ENCODE data around the gene TRMT1.
A peak's percentile ranks its signal among the peaks of the same experiment; 100 is the strongest.

The TRMT1 gene

DNA sequence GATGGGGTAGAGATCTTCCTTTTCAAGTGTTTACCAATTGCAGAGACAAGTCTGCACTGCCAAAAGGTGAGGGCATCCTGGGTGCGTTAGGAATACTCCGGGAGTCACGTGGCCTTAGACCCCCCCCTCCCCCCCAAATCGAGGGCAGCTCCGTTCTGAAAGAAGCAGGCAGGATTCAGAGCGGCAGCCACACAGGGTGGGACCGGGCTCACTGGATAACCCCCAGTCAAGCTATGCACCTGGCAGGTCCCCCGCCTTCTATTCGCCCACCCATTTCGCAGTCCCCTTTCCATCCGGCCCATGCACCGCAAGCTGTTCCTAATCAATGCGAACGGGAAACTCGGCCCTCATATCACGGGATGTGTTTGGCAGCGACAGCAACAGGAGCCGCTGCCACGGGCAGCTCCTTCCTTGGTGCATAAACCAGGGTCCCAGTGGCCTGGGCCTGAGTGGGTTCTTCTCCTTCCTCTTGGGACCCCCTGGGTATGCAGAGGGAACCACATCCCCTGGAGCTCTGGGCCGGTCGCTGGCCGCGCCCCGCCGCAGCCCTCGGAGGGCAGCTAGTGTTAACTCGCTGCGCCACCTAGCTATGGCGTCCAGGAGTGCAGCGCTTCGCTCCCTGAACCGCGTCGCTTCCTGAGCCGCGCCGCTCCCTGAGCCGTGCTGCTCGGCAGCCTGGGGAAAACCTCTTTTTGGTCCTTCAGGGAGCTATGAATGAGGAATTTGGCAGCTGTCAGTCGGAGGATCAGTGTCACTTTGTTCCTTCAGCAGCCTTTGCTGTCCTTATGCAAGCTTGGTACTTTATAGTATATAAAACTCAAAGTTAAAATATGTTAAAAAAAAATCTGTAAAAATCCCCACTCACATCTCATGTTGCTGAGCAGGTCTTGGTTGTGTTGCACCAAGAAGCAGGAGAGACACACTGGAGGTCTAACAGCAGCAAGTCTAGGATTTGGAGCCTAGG is 55.3 kb downstream of the TRMT1 start:
- peak; percentile 59 for DNase-seq (ENCODE audit: low read depth, low spot score)
- H3K4me3 ChIP-seq (ENCODE audit: low read length) = peak overlapping the region; percentile 61

DNA sequence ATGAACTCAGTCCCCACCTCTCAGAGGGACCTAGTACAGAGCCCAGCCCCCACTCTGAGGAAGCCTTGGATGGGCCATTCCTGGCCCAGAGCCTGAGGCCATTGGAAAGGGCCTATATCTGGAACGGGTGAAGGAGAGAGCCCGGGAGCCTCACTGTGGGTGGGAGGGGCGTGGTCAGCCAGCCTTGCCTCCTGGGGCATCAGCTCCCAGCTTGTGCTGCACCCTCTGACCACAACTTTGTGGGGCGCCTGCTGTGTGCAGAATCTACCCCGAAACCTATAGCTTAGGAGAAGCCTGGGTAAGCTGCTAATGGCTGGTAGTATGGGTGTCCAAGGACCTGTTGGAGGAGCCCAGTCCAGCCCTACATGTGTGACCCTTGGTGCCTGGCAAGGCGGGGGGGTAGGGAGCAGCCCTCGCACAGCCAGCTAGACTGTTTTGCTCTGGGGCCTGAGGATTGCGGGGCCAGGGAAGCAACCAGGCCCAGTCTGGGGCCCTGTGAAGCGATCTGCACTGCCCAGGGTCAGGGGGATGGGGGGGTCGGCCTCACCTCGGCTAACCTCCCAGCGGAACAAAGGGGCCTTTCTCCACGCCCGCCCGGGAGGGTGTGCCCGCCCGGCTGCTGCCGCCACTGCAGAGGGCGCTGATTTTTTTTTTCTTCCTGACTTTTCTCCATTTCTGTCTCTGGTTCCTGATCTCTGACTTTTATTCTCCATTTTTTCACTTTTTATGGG is 56.1 kb downstream of the TRMT1 start:
- DNase-seq (ENCODE audit: low read depth, low spot score) = no peak

DNA sequence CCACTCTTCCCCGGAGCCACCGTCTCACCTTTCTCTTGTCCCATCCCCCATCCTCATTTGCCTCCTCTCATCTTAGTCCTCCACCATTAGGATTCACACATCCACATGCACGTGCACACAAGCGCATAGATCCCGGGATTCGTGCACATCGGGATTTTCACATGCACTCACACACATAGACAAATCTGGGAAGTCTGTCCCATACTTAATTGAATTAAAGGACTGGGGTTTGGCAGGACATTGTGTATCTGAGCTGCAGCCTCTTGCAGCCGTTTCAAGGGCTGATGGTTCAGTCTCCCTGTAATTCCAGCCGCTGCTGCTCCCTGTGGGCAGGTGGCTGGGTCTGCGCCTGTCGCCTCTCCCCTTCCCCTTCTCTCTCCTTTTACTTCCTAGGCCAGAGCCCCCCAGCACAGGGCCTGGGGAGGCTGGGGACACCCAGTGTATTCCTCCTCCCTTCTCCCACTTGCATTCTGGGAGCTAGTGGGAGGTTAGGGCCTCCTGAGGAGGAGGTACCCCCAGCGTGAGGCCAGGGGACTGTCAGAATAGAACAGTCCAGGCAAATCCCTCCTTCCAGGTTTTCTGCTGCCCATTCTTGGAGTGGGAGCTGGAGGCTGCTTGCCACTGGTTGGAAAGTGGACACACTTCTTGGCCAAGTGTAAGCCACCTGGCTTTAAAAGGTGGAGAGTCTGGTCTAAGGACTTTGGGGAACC is 57.4 kb downstream of the TRMT1 start:
- DNase-seq (ENCODE audit: low read depth, low spot score) = no peak
- H3K4me3 ChIP-seq (ENCODE audit: low read length) = no peak overlapping the region

More for the DNA sequence above, 56.1 kb downstream of the TRMT1 start:
- H3K4me3 ChIP-seq (ENCODE audit: low read length) = peak overlapping the region; percentile 61

DNA sequence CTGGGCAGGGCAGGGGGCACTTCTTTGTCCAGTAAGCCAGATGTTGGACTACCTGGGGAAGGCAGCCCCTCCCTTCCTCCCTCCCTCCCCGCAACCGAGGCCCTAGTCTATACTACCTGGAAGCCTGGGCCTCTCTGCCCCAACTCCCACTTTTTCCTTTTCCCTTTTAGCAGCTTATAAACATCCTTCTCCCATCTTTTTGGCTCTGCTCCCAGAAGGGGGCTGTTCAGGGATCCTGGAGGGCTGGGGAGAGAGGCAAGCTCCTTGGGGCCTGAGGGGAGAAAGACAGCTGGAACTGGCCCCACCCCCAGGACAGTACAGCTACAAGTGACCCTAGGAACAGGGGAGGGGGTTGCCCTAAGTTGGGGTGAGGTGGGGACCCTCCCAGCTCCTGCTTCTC is 58.8 kb downstream of the TRMT1 start:
- DNase-seq (ENCODE audit: low read depth, low spot score) = no peak
- no peak overlapping the region for H3K4me3 ChIP-seq (ENCODE audit: low read length)

DNA sequence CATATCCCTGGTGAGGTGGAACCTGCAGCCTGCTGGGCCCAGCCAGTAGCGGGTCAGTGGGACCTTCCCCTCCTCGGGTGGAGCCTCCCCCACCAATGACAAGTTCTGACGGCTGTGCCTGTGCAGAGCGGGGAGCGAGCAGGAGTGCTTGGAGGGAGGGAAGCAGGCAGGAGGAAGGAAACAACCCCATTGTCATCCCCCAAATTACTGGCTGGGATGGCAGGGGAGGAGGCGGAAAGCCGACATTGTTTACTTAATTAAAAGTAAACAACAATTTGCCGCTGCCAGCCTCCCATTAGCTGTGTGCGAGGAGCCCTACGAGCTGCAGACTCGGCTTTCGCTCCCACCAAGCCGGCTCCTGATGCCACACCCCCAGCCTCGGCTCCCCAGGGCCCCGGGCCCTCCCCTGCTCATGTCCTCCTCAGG is 59.4 kb downstream of the TRMT1 start:
- H3K4me3 ChIP-seq (ENCODE audit: low read length) = no peak overlapping the region
- DNase-seq (ENCODE audit: low read depth, low spot score) = no peak

DNA sequence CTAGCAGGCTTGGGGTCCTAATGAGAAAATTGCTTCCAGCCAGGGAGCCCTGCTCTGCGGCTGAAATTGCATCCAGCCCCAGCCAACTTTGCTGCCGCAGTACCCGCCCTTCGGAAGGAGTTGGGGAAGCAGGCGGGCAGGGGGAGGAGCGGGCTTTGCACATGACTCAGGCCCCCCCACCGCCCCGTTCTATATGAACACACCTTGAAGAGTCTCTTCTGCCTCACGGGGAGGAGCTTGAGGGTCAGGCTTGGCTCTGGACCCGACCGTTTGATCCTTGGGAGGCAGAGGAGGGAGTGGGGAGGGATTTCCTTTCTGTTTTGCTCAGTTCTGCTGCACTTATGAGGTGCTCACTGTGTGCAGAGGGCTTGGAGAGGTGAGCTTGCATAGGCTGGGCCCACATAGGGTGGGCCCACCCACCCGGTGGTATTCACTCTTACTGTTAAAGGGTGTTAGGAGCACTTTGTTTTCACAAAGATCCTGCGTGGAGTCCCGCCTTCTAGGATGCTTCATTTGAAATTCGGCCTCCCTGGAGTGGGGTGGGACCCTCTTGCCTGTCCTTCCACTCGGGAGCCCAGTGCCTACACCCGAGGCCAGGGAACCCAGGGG is 60.4 kb downstream of the TRMT1 start:
- H3K4me3 ChIP-seq (ENCODE audit: low read length) = no peak overlapping the region
- DNase-seq (ENCODE audit: low read depth, low spot score) = no peak

DNA sequence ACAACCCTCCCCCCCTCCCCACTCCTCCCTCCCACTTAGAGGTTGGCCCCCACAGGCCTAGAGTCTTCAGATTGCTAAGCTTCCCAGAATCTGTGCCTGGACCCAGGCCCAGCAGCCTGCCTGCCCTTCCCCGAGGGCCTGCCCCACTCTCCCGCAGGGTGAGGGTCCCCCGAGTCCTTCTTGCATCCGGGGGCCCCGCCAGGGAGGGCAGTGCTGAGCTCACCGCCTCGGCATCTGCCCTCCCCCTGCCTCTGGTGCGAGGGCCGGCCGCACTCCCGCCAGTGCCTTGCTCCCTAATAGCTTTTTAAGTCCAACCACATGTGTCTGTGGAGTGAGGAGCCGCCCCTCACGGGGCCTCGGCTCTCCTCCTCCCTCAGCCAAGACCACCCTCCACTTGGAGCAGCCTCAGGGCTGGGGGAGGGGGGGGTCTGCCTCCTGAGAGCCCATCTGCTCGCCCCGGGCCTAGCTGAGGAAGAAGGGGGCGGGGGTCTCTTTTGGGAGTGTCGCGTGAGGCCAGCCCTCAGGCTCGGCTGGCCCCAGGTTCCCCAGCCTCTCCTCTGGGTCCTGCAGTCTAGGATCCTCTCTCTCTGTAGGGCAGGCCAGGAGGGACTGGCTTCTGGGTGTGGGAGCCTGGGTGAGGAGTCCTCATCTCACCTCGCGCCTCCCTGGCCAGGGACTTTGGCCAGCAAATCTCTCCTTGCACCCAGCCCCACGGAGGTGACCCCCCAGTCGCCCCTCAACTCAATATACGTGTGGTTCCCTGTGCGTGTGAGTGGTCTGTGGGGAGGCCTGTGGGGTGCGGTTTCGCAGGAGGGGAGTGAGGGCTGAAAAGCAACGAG is 61.1 kb downstream of the TRMT1 start:
- DNase-seq (ENCODE audit: low read depth, low spot score) = no peak
- no peak overlapping the region for H3K4me3 ChIP-seq (ENCODE audit: low read length)
